Ishikawa (cell line): ENCODE results near the gene PODN.

Source experiments
- CEBPB ChIP-seq: IDR thresholded peaks from 2 replicates; pipeline ENCODE4 v1.6.1; 2012
- EP300 ChIP-seq: IDR thresholded peaks from 2 replicates; pipeline ENCODE4 v1.6.1; 2012; ENCODE audit warnings: borderline replicate concordance
- MAX ChIP-seq: IDR thresholded peaks from 2 replicates; pipeline ENCODE4 v1.6.1; 2012
- RAD21 ChIP-seq: IDR thresholded peaks from 2 replicates; pipeline ENCODE4 v1.6.1; 2012; ENCODE audit warnings: low read depth
- REST ChIP-seq: IDR thresholded peaks from 2 replicates; pipeline ENCODE4 v1.6.1; 2012; ENCODE audit warnings: low read depth, mild to moderate bottlenecking
- TAF1 ChIP-seq: IDR thresholded peaks from 2 replicates; pipeline ENCODE4 v1.6.1; 2012; ENCODE audit warnings: low read depth, mild to moderate bottlenecking
- TCF12 ChIP-seq: IDR thresholded peaks from 2 replicates; pipeline ENCODE4 v1.6.1; 2012; ENCODE audit warnings: low read depth
- TEAD4 ChIP-seq: IDR thresholded peaks from 2 replicates; pipeline ENCODE4 v1.6.1; 2012
- YY1 ChIP-seq: IDR thresholded peaks from 2 replicates; pipeline ENCODE4 v1.6.1; 2012; ENCODE audit warnings: low read depth
- ZBTB7A ChIP-seq: IDR thresholded peaks from 2 replicates; pipeline ENCODE4 v1.6.1; 2012; ENCODE audit warnings: low read depth

- no peak for TF ChIP-seq TCF12
- no peak for TF ChIP-seq CEBPB
- no peak for TF ChIP-seq MAX
- TF ChIP-seq RAD21 = no peak
- TF ChIP-seq ZBTB7A = no peak
- TF ChIP-seq EP300 = no peak
- no peak for TF ChIP-seq REST
- TF ChIP-seq TAF1 = no peak
- no peak for TF ChIP-seq TEAD4
- TF ChIP-seq YY1 = no peak
Measured at GRCh38 chr1:53094533-53094919, 32.5 kb downstream of the PODN start.
